ENCODE data around the gene COA1.
"Not testable (repeated sequence)": the region's sequence is repeated elsewhere in the genome, so short reads cannot be mapped to it uniquely, and the experiment has no call there.

The COA1 gene, protein sequence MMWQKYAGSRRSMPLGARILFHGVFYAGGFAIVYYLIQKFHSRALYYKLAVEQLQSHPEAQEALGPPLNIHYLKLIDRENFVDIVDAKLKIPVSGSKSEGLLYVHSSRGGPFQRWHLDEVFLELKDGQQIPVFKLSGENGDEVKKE

DNA sequence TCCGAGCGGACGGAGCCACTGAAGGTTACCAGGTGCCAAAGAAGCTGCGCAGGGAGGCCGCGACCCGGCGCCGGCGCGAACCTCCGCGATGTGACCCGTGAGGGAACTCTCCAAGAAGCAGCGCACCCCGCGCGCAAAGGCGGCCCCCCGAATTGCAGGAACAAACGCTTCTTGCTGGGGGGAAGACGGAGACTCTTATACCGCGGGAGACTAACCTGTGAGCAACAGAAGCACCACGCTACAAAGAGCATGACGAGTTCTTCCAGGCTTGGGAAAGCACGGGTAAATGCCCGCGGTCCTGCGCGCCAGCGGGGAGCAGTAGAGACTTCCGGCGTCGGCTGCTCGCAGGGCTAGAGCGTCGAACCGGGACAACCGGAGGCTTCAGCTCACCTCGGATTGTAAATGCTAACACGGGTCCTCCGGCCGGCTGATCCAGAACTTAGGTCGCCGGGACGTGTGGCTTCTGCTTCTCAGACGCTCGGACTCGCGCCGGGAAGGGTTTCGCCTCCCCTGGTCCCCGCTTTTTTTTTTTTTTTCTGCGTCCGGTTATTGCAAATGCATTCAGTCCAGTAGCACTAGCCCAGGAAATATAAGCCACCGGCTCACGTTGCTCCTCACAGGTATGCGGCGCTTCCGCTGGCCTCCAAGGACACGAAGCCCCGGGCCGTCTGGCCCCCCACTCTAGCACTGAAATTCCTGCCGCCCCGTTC lies at the start of gene COA1:
Gene COA1 (minus strand): TSS at position 310 of the 710 bp plus-strand sequence. CDS start 80,909 bp downstream, outside the sequence.
- peak; percentile 61 for DNase-seq (ENCODE audit: low read depth, low spot score)
- peak within 1 kb of the TSS; percentile 90 for H3K9ac ChIP-seq (ENCODE audit: insufficient read length)
- peaks cover 27% of the 10 kb centered on the region for H3K36me3 ChIP-seq (ENCODE audit: insufficient read depth, low read length)
- peaks cover 6% of the 10 kb centered on the region; the same call in 1 of the 2 replicates for H3K9me3 ChIP-seq (ENCODE audit: low read depth, low read length)
- H3K27ac ChIP-seq: peak within 1 kb of the TSS; percentile 23; the same call in 1 of the 2 replicates
- TF ChIP-seq POLR2AphosphoS5 (IDR thresholded peaks at IDR 0.05; ENCODE audit: borderline replicate concordance, low read depth, low read length) (peak; percentile 98), FOXP2 (optimal IDR thresholded peaks at IDR 0.05; ENCODE audit: control extremely low read depth, extremely low read length, insufficient read depth) (peak; percentile 19), EZH2 (IDR thresholded peaks at IDR 0.05) (no peak)
- H3K4me3 ChIP-seq: peak within 1 kb of the TSS; percentile 86

DNA sequence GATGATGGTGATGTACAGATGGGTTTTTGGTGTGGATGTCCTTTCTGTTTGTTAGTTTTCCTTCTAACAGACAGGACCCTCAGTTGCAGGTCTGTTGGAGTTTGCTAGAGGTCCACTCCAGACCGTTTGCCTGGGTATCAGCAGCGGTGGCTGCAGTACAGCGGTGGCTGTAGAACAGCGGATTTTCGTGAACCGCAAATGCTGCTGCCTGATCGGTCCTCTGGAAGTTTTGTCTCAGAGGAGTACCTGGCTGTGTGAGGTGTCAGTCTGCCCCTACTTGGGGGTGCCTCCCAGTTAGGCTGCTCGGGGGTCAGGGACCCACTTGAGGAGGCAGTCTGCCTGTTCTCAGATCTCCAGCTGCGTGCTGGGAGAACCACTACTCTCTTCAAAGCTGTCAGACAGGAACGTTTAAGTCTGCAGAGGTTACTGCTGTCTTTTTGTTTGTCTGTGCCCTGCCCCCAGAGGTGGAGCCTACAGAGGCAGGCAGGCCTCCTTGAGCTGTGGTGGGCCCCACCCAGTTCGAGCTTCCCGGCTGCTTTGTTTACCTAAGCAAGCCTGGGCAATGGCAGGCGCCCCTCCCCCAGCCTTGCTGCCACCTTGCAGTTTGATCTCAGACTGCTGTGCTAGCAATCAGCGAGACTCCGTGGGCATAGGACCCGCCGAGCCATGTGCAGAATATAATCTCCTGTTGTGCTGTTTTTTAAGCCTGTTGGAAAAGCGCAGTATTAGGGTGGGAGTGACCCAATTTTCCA lies 49.1 kb upstream of the COA1 start:
- DNase-seq (ENCODE audit: low read depth, low spot score); H3K9me3 ChIP-seq (ENCODE audit: low read depth, low read length); H3K9ac ChIP-seq (ENCODE audit: insufficient read length); H3K4me3 ChIP-seq; H3K27ac ChIP-seq; H3K36me3 ChIP-seq (ENCODE audit: insufficient read depth, low read length): not testable (repeated sequence)

DNA sequence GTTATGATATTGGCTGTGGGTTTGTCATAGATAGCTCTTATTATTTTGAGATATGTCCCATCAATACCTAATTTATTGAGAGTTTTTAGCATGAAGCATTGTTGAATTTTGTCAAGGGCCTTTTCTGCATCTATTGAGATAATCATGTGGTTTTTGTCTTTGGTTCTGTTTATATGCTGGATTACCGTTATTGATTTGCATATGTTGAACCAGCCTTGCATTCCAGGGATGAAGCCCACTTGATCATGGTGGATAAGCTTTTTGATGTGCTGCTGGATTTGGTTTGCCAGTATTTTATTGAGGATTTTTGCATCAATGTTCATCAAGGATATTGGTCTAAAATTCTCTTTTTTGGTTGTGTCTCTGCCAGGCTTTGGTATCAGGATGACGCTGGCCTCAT lies 45.9 kb upstream of the COA1 start:
- H3K9me3 ChIP-seq (ENCODE audit: low read depth, low read length); H3K27ac ChIP-seq; H3K36me3 ChIP-seq (ENCODE audit: insufficient read depth, low read length); H3K4me3 ChIP-seq; H3K9ac ChIP-seq (ENCODE audit: insufficient read length); DNase-seq (ENCODE audit: low read depth, low spot score): not testable (repeated sequence)

DNA sequence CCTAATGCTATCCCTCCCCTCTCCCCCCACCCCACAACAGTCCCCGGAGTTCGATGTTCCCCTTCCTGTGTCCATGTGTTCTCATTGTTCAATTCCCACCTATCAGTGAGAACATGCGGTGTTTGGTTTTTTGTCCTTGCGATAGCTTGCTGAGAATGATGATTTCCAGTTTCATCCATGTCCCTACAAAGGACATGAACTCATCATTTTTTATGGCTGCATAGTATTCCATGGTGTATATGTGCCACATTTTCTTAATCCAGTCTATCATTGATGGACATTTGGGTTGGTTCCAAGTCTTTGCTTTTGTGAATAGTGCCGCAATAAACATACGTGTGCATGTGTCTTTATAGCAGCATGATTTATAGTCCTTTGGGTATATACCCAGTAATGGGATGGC lies 43.9 kb upstream of the COA1 start:
- not testable (repeated sequence) for H3K27ac ChIP-seq; H3K36me3 ChIP-seq (ENCODE audit: insufficient read depth, low read length); H3K9ac ChIP-seq (ENCODE audit: insufficient read length); H3K9me3 ChIP-seq (ENCODE audit: low read depth, low read length); DNase-seq (ENCODE audit: low read depth, low spot score); H3K4me3 ChIP-seq

DNA sequence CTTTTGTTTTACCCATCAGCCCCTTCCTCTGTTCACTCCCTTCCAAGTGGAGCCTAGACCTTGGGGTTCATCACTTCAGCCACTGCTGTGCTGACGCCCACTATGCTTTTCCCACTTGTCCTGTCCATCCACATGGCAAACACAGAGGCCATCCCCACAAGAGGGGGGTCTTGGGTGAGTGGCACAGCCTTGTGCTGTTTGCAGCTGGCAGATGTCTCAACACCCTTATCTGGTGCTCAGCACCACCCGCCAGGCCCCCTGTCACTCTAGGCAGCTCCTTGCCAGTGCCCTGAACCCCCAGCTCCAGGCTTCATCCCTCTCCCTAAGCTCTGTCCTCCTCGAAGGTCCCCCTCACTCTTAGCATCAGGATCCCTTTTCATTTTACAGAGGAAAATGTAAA lies 42.2 kb upstream of the COA1 start:
- Histone ChIP-seq H3K27ac (no peak overlapping the region), H3K4me3 (no peak overlapping the region), H3K9ac (ENCODE audit: insufficient read length) (no peak overlapping the region), H3K9me3 (ENCODE audit: low read depth, low read length) (no peaks in the 10 kb centered on the region), H3K36me3 (ENCODE audit: insufficient read depth, low read length) (no peaks in the 10 kb centered on the region)
- TF ChIP-seq EZH2 (IDR thresholded peaks at IDR 0.05) (no peak), FOXP2 (optimal IDR thresholded peaks at IDR 0.05; ENCODE audit: control extremely low read depth, extremely low read length, insufficient read depth) (no peak), POLR2AphosphoS5 (IDR thresholded peaks at IDR 0.05; ENCODE audit: borderline replicate concordance, low read depth, low read length) (no peak)
- DNase-seq (ENCODE audit: low read depth, low spot score): no peak

DNA sequence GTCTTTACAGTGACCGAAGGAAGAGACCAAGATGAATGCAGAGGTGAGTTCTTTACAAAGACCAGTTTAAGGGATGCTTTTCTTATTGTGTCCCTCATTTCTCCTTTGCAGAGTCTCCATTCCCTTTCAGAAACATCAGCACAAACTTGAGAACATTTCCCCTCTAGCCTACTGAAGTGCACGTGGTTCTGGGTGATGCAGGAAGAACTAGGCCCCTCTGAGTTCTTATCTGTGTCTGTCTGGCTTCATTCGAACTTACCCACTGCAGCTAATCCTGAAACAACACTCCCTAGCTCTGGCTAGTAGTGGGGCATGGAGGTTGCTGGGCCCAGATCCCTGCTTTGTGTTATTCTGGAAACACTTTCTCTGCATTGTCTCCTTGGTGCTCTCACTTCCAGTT lies 41.8 kb upstream of the COA1 start:
- Histone ChIP-seq H3K4me3 (no peak overlapping the region), H3K36me3 (ENCODE audit: insufficient read depth, low read length) (no peaks in the 10 kb centered on the region), H3K9ac (ENCODE audit: insufficient read length) (no peak overlapping the region), H3K9me3 (ENCODE audit: low read depth, low read length) (no peaks in the 10 kb centered on the region), H3K27ac (no peak overlapping the region)
- no peak for DNase-seq (ENCODE audit: low read depth, low spot score)
- TF ChIP-seq EZH2 (IDR thresholded peaks at IDR 0.05): no peak
- TF ChIP-seq FOXP2 (optimal IDR thresholded peaks at IDR 0.05; ENCODE audit: control extremely low read depth, extremely low read length, insufficient read depth): no peak
- no peak for TF ChIP-seq POLR2AphosphoS5 (IDR thresholded peaks at IDR 0.05; ENCODE audit: borderline replicate concordance, low read depth, low read length)

DNA sequence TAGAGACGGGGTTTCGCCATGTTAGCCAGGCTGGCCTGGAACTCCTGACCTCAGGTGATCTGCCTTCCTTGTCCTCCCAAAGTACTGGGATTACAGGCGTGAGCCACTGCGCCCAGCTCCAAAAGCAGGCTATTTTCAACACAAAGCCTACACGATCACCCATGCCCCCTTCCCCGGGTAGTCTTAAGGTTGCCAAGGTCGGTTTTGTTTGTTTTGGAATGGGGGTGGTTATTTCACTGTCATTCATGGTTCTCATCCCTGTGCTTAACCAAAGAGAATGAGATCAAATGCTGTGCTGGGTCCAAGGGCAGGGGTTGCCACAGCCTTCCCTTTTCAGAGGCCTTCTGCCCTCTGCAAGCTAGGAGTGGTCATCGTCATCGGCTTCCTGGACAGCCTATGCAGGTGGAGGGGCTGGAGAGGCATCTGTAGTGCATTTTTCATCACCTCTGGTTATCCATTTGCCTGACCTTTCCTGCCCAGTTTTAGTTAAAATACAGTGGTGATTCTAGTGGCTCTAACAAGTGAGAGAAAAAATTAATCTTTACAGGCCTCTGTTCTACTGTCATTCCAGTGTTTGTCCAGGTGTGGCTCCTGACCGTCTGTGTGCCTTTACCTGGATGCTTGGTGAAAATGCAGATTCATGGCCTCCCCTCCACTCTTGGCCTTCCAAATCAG lies 40.6 kb upstream of the COA1 start:
- Histone ChIP-seq H3K9me3 (ENCODE audit: low read depth, low read length) (no peaks in the 10 kb centered on the region), H3K27ac (no peak overlapping the region), H3K4me3 (no peak overlapping the region), H3K9ac (ENCODE audit: insufficient read length) (no peak overlapping the region), H3K36me3 (ENCODE audit: insufficient read depth, low read length) (no peaks in the 10 kb centered on the region)
- no peak for DNase-seq (ENCODE audit: low read depth, low spot score)
- TF ChIP-seq FOXP2 (optimal IDR thresholded peaks at IDR 0.05; ENCODE audit: control extremely low read depth, extremely low read length, insufficient read depth) (no peak), POLR2AphosphoS5 (IDR thresholded peaks at IDR 0.05; ENCODE audit: borderline replicate concordance, low read depth, low read length) (no peak), EZH2 (IDR thresholded peaks at IDR 0.05) (no peak)

DNA sequence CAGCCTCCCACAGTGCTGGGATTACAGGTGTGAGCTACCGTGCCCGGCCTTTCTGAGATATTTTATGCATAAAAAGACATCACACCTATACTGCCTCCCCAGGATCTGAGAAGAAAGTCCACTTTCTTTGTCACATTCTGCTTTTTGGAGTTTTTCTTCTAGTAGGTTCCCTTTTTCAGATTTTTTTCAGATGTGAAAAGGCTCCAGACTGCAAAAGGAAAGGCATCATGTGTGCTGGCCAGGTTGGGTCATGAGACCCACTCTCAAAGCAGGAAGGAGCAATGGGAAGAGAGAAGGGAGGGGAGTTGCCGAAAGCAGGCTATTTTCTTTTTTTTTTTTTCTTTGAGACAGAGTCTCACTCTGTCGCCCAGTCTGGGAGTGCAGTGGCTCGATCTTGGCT lies 40.0 kb upstream of the COA1 start:
- no peak for DNase-seq (ENCODE audit: low read depth, low spot score)
- H3K9me3 ChIP-seq (ENCODE audit: low read depth, low read length): no peaks in the 10 kb centered on the region
- no peak overlapping the region for H3K9ac ChIP-seq (ENCODE audit: insufficient read length)
- no peak overlapping the region for H3K4me3 ChIP-seq
- no peak for TF ChIP-seq FOXP2 (optimal IDR thresholded peaks at IDR 0.05; ENCODE audit: control extremely low read depth, extremely low read length, insufficient read depth)
- H3K27ac ChIP-seq: no peak overlapping the region
- no peaks in the 10 kb centered on the region for H3K36me3 ChIP-seq (ENCODE audit: insufficient read depth, low read length)

Data from SK-N-MC (cell line).